HK-2 (cell line): ENCODE data around the gene OMA1.
"Not testable (repeated sequence)": the region's sequence is repeated elsewhere in the genome, so short reads cannot be mapped to it uniquely, and the experiment has no call there.

Experiments used
- DNase-seq: peaks from one replicate; pipeline ENCODE4 v3.0.0-alpha.2; 2018; ENCODE audit not compliant: unreplicated experiment

OMA1 gene

GRCh38 chr1:58546520-58547308, at the start of gene OMA1:
Gene OMA1, minus strand, starts transcription at chr1:58546726. Its CDS starts 7,432 bp downstream, at chr1:58539294.
- peak; percentile 97 for DNase-seq

- DNase-seq: no peak
These were observed 48.0 kb upstream of the OMA1 start for GRCh38 chr1:58594546-58594945.

GRCh38 chr1:58592522-58593134, 46.1 kb upstream of the OMA1 start:
- DNase-seq: peak; percentile 70

- no peak for DNase-seq
These were observed 45.3 kb upstream of the OMA1 start for GRCh38 chr1:58591806-58592205.

- no peak for DNase-seq
These were observed 43.5 kb upstream of the OMA1 start for GRCh38 chr1:58590019-58590418.

- DNase-seq: no peak
These were observed 41.9 kb upstream of the OMA1 start for GRCh38 chr1:58588396-58588795.

- no peak for DNase-seq
These were observed 41.1 kb upstream of the OMA1 start for GRCh38 chr1:58587667-58588066.

- DNase-seq: no peak
These were observed 39.7 kb upstream of the OMA1 start for GRCh38 chr1:58586271-58586670.

GRCh38 chr1:58585581-58586151, 39.1 kb upstream of the OMA1 start:
- no peak for DNase-seq

- no peak for DNase-seq
These were observed 38.6 kb upstream of the OMA1 start for GRCh38 chr1:58585166-58585565.

GRCh38 chr1:58584082-58584895, 37.8 kb upstream of the OMA1 start:
- peak; percentile 78 for DNase-seq

- DNase-seq: no peak
These were observed 37.0 kb upstream of the OMA1 start for GRCh38 chr1:58583496-58583895.

- not testable (repeated sequence) for DNase-seq
These were observed 35.6 kb upstream of the OMA1 start for GRCh38 chr1:58582143-58582542.

- DNase-seq: no peak
These were observed 35.1 kb upstream of the OMA1 start for GRCh38 chr1:58581641-58582040.

GRCh38 chr1:58580186-58580585, 33.7 kb upstream of the OMA1 start:
- no peak for DNase-seq

- no peak for DNase-seq
These were observed 31.1 kb upstream of the OMA1 start for GRCh38 chr1:58577654-58578030.

- no peak for DNase-seq
These were observed 30.5 kb upstream of the OMA1 start, which contains the start of gene TACSTD2 for GRCh38 chr1:58576727-58577653. Gene TACSTD2, minus strand, starts transcription at chr1:58577252. Its CDS starts 96 bp downstream, at chr1:58577156.

- DNase-seq: no peak
These were observed 29.8 kb upstream of the OMA1 start for GRCh38 chr1:58576325-58576726.

- no peak for DNase-seq
These were observed 29.2 kb upstream of the OMA1 start for GRCh38 chr1:58575551-58576324.

- no peak for DNase-seq
These were observed 28.3 kb upstream of the OMA1 start for GRCh38 chr1:58574816-58575215.
